ENCODE measurements around the gene P2RY8.
"Not testable (repeated sequence)": the region's sequence is repeated elsewhere in the genome, so short reads cannot be mapped to it uniquely, and the experiment has no call there.

The P2RY8 gene

GRCh38 chrX:1545776-1546408 is 8.9 kb upstream of the P2RY8 start:
- no peak for DNase-seq (ENCODE audit: low read depth in 3 of 3, low spot score in 1 of 3)

- no peak for DNase-seq (ENCODE audit: low read depth in 3 of 3, low spot score in 1 of 3)
These were observed 6.2 kb upstream of the P2RY8 start for GRCh38 chrX:1542994-1543725.

DNA sequence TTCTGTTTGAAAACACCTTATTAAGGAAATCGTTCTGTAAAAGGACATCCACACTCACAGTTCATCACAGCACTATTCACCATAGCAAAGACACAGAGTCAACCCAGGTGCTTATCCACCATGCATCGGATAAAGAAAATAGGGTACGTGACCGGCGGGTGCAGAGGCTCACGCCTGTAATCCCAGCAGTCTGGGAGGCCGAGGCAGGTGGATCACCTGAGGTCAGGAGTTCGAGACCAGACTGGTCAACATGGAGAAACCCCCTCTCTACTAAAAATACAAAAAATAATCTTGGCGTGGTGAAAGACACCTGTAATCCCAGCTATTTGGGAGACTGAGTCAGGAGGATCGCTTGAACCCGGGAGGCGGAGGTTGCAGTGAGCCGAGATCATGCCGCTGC is 2.2 kb upstream of the P2RY8 start:
- DNase-seq (ENCODE audit: low read depth in 3 of 3, low spot score in 1 of 3): not testable (repeated sequence)

DNA sequence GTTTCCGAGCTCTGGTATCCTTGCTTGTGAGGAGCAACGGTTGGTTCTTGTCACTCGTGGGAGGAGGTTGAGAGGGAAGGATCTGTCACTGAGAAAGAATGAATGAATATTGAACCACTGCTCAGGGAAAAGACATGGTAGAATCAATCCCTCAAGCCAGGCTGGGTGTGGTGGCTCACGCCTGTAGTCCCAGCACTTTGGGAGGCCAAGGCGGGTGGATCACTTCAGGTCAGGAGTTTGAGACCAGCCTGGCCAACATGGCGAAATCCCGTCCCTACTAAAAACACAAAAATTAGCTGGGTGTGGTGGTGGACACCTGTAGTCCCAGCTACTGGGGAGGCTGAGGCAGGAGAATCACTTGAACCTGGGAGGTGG is 718 bp upstream of the P2RY8 start:
- not testable (repeated sequence) for DNase-seq (ENCODE audit: low read depth in 3 of 3, low spot score in 1 of 3)

GRCh38 chrX:1536712-1537030 is 314 bp downstream of the P2RY8 start:
- DNase-seq (ENCODE audit: low read depth in 3 of 3, low spot score in 1 of 3): no peak

GRCh38 chrX:1535241-1536041 is 1.5 kb downstream of the P2RY8 start:
- no peak for DNase-seq (ENCODE audit: low read depth in 3 of 3, low spot score in 1 of 3)

DNA sequence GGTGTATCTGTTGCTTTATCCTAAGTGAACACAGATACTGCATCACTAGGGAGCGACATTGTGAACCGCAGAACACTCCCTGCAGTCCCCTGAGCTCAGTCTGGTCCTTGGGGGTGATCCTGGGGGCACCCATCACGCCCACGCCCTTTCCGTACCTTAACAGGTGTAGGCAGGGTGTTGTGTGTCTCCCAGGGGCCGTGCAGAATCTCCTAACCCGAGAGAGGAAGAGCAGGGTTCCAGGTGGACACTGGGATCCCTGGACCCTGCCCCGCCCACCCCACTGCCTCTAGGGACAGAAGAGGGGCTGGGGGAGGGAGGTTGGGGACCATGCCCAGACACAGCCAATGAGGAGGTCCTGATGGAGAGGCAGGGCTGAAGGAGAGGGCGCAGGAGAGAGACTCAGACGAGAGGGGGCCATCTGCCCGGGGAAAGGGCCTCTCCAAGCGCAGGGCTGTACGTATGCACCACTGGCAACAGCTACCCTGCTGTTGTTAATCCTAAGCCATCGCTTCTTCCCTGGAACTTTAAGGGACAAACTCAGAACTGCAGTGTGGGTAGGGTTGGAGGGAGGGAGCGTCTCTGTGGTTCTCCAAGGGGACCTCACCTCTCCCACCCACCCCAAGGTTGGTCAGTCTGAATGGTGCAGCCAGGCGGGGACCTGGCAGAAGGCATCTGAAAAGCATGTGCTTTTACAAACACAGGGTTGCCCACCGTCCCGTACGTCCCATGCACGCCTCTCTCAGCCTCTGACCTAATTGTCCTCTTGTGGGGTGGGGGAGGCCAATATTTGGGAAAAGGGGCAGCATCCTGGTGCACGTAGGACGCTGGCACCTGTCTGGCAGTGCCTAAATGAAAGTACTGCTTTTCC is 2.5 kb downstream of the P2RY8 start:
- DNase-seq (ENCODE audit: low read depth in 3 of 3, low spot score in 1 of 3): no peak

DNA sequence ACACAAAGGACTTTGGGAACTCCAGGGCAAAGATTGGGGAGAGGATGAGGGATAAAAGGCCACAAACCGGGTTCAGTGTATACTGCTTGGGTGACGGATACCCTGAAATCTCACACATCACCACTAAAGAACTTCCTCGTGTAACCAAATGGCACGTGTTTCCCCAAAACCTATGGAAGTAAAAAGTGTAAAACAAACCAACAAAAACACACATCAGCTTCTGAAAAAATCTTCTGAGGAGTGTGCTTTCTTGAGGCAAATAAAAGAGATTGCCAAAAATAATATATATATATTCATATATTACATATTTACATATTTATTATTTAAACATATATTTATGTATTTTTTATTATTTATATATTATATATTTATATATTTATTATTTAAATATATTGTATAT is 3.9 kb downstream of the P2RY8 start:
- no peak for DNase-seq (ENCODE audit: low read depth in 3 of 3, low spot score in 1 of 3)

DNA sequence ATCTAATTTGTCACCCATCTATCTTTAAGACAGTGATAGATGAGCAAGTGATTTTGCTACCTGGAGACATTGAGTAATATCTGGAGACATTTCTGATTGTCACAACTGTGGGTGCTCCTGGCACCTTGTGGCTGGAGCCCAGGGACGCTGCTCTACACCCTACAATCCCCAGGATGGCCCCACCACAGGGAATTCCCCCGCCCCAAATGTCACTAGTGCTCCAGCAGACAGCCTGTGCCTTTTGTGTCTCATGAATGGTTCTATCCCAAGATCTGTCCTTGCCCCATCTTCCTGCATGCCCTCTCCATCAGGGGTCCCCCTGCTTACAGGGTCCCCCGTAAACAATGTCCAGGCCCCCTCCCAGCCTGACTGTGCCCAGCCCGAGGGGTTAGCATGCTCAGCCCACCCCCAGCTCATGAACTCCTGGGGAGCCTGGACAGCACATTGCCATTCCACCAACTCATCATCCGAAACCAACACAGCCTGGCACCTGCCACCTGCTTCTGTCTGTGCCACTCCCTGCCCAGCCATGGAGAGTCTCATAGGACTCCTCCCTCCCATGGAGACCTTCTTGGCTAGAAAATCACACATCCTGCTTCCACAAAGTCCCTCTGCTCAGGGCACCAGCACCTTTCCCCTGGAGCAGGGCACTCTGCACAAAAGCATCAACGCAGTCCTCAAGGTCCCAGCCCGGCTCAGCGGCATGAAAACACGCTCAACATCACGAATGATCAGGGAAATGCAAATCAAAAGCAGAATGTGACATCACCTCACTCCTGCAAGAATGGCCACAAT is 5.7 kb downstream of the P2RY8 start:
- no peak for DNase-seq (ENCODE audit: low read depth in 3 of 3, low spot score in 1 of 3)

- no peak for DNase-seq (ENCODE audit: low read depth in 3 of 3, low spot score in 1 of 3)
These were observed 7.2 kb downstream of the P2RY8 start for GRCh38 chrX:1529756-1530155.

GRCh38 chrX:1529328-1529727 is 7.7 kb downstream of the P2RY8 start:
- DNase-seq (ENCODE audit: low read depth in 3 of 3, low spot score in 1 of 3): no peak

DNA sequence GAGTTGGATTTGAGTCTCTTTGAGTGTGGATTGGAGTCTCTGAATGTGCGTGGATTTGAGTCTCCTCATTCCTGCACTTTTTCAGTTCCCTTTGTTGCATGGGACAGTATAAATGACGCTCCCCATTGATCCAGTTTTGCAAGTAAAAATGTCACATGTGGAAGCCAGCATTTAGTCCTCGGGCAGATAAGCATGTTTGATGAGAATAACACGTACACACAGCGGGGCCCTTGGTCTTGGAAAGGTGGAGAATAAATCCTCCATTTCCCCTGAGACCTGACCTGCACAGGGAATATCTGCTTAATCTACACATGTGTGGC is 8.1 kb downstream of the P2RY8 start:
- DNase-seq (ENCODE audit: low read depth in 3 of 3, low spot score in 1 of 3): no peak

GRCh38 chrX:1528186-1528883 is 8.7 kb downstream of the P2RY8 start:
- DNase-seq (ENCODE audit: low read depth in 3 of 3, low spot score in 1 of 3): no peak

DNA sequence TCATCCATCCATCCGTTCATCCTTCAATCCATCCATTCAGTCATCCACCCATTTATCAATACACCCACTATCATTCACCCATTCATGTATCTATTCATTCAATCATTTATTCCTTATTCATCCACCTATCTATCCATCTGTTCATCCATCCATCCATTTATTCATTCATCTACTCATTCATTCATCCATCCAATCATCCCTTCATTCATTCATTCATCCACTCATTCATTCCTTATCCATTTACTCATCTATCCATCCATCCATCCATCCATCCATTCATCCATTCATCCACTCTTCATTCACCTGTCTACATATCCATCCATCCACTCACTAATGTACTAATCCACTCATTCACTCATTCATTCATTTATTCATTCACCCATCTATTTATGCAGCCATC is 9.5 kb downstream of the P2RY8 start:
- no peak for DNase-seq (ENCODE audit: low read depth in 3 of 3, low spot score in 1 of 3)

DNA sequence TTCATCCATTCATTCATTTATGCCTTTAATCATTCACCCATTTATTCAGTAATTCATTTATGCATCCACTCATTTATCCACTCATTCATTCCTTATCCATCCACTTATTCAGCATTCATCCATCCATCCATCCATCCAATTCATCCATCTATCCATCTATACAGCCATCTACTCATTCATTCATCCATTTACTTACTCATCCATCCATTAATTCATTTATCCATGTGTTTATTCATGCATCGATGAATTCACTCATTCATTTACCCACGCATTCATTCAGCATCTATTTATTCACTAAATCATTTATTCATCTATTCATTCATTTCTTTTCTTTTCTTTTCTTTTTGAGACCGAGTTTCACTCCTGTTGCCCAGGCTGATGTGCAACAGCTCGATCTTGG is 10.4 kb downstream of the P2RY8 start:
- DNase-seq (ENCODE audit: low read depth in 3 of 3, low spot score in 1 of 3): no peak

DNA sequence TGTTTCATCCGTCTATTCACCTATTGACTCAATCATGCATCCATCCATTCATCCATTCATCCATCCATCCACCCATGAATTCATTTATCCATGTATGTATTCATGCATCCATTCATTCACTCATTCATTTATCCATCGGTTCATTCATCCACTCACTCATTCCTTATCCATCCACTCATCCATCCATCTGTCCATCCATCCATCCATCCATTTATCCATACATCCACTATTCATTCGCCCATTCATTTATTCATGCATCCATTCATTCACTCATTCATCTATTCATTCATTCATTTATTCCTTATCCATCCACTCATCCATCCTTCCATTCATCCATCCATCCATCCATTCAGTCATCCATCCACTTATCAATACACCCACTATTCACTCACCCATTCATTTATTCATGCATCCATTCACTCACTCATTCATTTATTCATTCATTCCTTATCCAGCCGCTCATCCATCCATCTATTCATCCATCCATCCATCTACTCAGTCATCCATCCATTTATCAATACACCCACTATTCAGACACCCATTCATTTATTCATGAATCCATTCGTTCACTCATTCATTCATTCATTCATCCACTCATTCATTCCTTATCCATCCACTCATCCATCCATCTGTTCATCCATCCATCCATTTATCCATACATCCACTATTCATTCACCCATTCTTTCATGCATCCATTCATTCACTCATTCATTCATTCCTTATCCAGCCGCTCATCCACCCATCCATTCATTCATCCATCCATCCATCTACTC is 11.2 kb downstream of the P2RY8 start:
- no peak for DNase-seq (ENCODE audit: low read depth in 3 of 3, low spot score in 1 of 3)

GRCh38 chrX:1524874-1525582 is 12.0 kb downstream of the P2RY8 start:
- DNase-seq (ENCODE audit: low read depth in 3 of 3, low spot score in 1 of 3): no peak

- DNase-seq (ENCODE audit: low read depth in 3 of 3, low spot score in 1 of 3): not testable (repeated sequence)
These were observed 14.1 kb downstream of the P2RY8 start for GRCh38 chrX:1522905-1523304.

- no peak for DNase-seq (ENCODE audit: low read depth in 3 of 3, low spot score in 1 of 3)
These were observed 15.5 kb downstream of the P2RY8 start for GRCh38 chrX:1521459-1521956.
